Liver (tissue), 9 donors: ENCODE data around the gene CACNG6. TPM values are rescaled to one million over a fixed set of nuclear protein-coding genes. Genes with fewer than 3 reads are reported as not detected.

Source experiments
- DNase-seq: peaks from one replicate; pipeline ENCODE4 v3.0.0-alpha.2; 2017; ENCODE audit warnings: low spot score
- H3K27ac ChIP-seq, 2 donors: one replicate each; pipeline ENCODE4 v1.7.0; 2013; ENCODE audit warnings: inconsistent platforms in 2 of 2, low read length in 2 of 2, control low read depth in 1 of 2, low read depth in 1 of 2, mild to moderate bottlenecking in 1 of 2
- H3K27me3 ChIP-seq, 4 donors: one replicate each; pipeline versions ENCODE4 v1.6.1 to v1.7.0; 2013; ENCODE audit warnings: low read length in 3 of 4, inconsistent platforms in 1 of 4, mild to moderate bottlenecking in 1 of 4, moderate library complexity in 1 of 4; ENCODE audit not compliant: control insufficient read depth in 4 of 4, insufficient read depth in 4 of 4
- H3K36me3 ChIP-seq, 4 donors: one replicate each; pipeline versions ENCODE4 v1.6.1 to v1.7.0; 2013; ENCODE audit warnings: low read length in 3 of 4, mild to moderate bottlenecking in 3 of 4, low read depth in 1 of 4, moderate library complexity in 1 of 4; ENCODE audit not compliant: control insufficient read depth in 4 of 4, insufficient read depth in 3 of 4
- H3K4me1 ChIP-seq, 4 donors: one replicate each; pipeline versions ENCODE4 v1.6.1 to v1.7.0; 2013; ENCODE audit warnings: low read length in 3 of 4, mild to moderate bottlenecking in 3 of 4, moderate library complexity in 1 of 4; ENCODE audit not compliant: control insufficient read depth in 4 of 4, insufficient read depth in 4 of 4
- H3K4me3 ChIP-seq, 3 donors: one replicate each; pipeline versions ENCODE4 v1.6.1 to v1.7.0; 2013; ENCODE audit warnings: low read length in 3 of 3, control low read depth in 1 of 3, low read depth in 1 of 3, mild to moderate bottlenecking in 1 of 3
- H3K9ac ChIP-seq, 2 donors: one replicate each; pipeline ENCODE4 v1.7.0; 2013; ENCODE audit warnings: low read length in 2 of 2, mild to moderate bottlenecking in 2 of 2, moderate library complexity in 2 of 2, control low read depth in 1 of 2, low read depth in 1 of 2
- H3K9me3 ChIP-seq, 4 donors: one replicate each; pipeline versions ENCODE4 v1.6.1 to v1.7.0; 2013; ENCODE audit warnings: low read length in 3 of 4; ENCODE audit not compliant: control insufficient read depth in 4 of 4
- ATF3 ChIP-seq: IDR thresholded peaks from 2 replicates; pipeline ENCODE4 v1.6.1; 2016; ENCODE audit warnings: antibody characterized with exemption
- CTCF ChIP-seq: fragments of 150-350 bp; IDR thresholded peaks from 2 replicates; pipeline ENCODE4 v1.5.1; 2017; ENCODE audit warnings: improper control_type of control experiment, low read depth, low read length; ENCODE audit not compliant: missing input control
- EGR1 ChIP-seq, 2 donors: IDR thresholded peaks; 2 replicates each; pipeline ENCODE4 v1.6.1; 2016 to 2018; ENCODE audit warnings: antibody characterized with exemption in 2 of 2, low read depth in 2 of 2
- FOXA1 ChIP-seq: IDR thresholded peaks from 2 replicates; pipeline ENCODE4 v1.6.1; 2016; ENCODE audit warnings: antibody characterized with exemption
- FOXA2 ChIP-seq: IDR thresholded peaks from 2 replicates; pipeline ENCODE4 v1.6.1; 2016; ENCODE audit warnings: antibody characterized with exemption
- GABPA ChIP-seq, 2 donors: IDR thresholded peaks in 1 of 2; conservative IDR thresholded peaks in 1 of 2; 2 replicates each; pipeline ENCODE4 v1.6.1; 2016; ENCODE audit warnings: antibody characterized with exemption in 2 of 2, mild to moderate bottlenecking in 1 of 2, moderate library complexity in 1 of 2
- HNF4A ChIP-seq, 2 donors: conservative IDR thresholded peaks; 2 replicates each; pipeline ENCODE4 v1.6.1; 2016; ENCODE audit warnings: antibody characterized with exemption in 2 of 2, mild to moderate bottlenecking in 2 of 2
- HNF4G ChIP-seq: IDR thresholded peaks from 2 replicates; pipeline ENCODE4 v1.6.1; 2016; ENCODE audit warnings: antibody characterized with exemption
- JUND ChIP-seq, 2 donors: IDR thresholded peaks; 2 replicates each; pipeline ENCODE4 v1.6.1; 2016; ENCODE audit warnings: antibody characterized with exemption in 2 of 2
- MAX ChIP-seq: IDR thresholded peaks from 2 replicates; pipeline ENCODE4 v1.6.1; 2016; ENCODE audit warnings: antibody characterized with exemption
- NR2F2 ChIP-seq: IDR thresholded peaks from 2 replicates; pipeline ENCODE4 v1.6.1; 2016; ENCODE audit warnings: antibody characterized with exemption
- RAD21 ChIP-seq, 2 donors: IDR thresholded peaks; 2 replicates each; pipeline ENCODE4 v1.6.1; 2016; ENCODE audit warnings: antibody characterized with exemption in 2 of 2, mild to moderate bottlenecking in 2 of 2
- REST ChIP-seq: IDR thresholded peaks from 2 replicates; pipeline ENCODE4 v1.6.1; 2016; ENCODE audit warnings: antibody characterized with exemption, mild to moderate bottlenecking
- RXRA ChIP-seq, 2 donors: IDR thresholded peaks; 2 replicates each; pipeline ENCODE4 v1.6.1; 2017 to 2018; ENCODE audit warnings: antibody characterized with exemption in 2 of 2, mild to moderate bottlenecking in 1 of 2
- SP1 ChIP-seq: IDR thresholded peaks from 2 replicates; pipeline ENCODE4 v1.6.1; 2018; ENCODE audit warnings: antibody characterized with exemption, mild to moderate bottlenecking
- TAF1 ChIP-seq: conservative IDR thresholded peaks from 2 replicates; pipeline ENCODE4 v1.6.1; 2016; ENCODE audit warnings: antibody characterized with exemption, mild to moderate bottlenecking
- ZBTB33 ChIP-seq: IDR thresholded peaks from 2 replicates; pipeline ENCODE4 v1.6.1; 2016; ENCODE audit warnings: antibody characterized with exemption
- WGBS: extraction: QIAGEN DNeasy Blood & Tissue Kit; methylation state at CpG from one replicate; pipeline ENCODE4 v1.1.7; 2013; 5-methylcytosine and 5-hydroxymethylcytosine counted together
- polyA plus RNA-seq, 2 donors: library from polyadenylated mRNA; stranded (reverse) in 1 of 2; unstranded in 1 of 2; fragments of 200-250 nt in 1 of 2; fragments of >200 nt in 1 of 2; fragmentation: Nextera tagmentation in 1 of 2; extraction: Ambion mirVana in 1 of 2; gene quantifications; one replicate each; pipeline versions ENCODE4 v1.2.1 to v1.2.3, GENCODE V29; 2013 to 2015
- total RNA-seq, 2 donors: library from RNA; depleted of rRNA; stranded (reverse); fragments of >200 nt; gene quantifications; one replicate each; pipeline ENCODE4 v1.2.3, GENCODE V29; 2014
- donor health status: healthy.
- donor health status: healthy.
- donor health status: healthy.
- donor health status: healthy.
- donor health status: healthy.

CACNG6 gene
- total and polyA plus RNA-seq, 4 donors, result not detected

GRCh38 chr19:53958823-53959757 lies 32.3 kb upstream of the CACNG6 start:
- no peak for TF ChIP-seq HNF4G
- TF ChIP-seq HNF4A (conservative IDR thresholded peaks at IDR 0.05), result no peak
- no peak for TF ChIP-seq EGR1 (IDR thresholded peaks at IDR 0.05; ENCODE audit: low read depth in 2 of 2)
- no peak for TF ChIP-seq ZBTB33
- TF ChIP-seq RXRA (IDR thresholded peaks at IDR 0.05), result no peak
- TF ChIP-seq TAF1, result no peak
- no peak for TF ChIP-seq FOXA2
- no peak for TF ChIP-seq RAD21 (IDR thresholded peaks at IDR 0.05)
- TF ChIP-seq CTCF, result no peak
- TF ChIP-seq FOXA1, result no peak
- no peak for TF ChIP-seq REST
- TF ChIP-seq GABPA (IDR thresholded peaks at IDR 0.05 in 1 of 2, conservative IDR thresholded peaks at IDR 0.05 in 1 of 2), result no peak
- TF ChIP-seq SP1, result no peak
- TF ChIP-seq ATF3, result no peak
- no peak for TF ChIP-seq NR2F2
- no peak for TF ChIP-seq MAX
- TF ChIP-seq JUND (IDR thresholded peaks at IDR 0.05), result no peak
- Histone ChIP-seq H3K4me3 (no peak overlapping the region), H3K27me3 (peaks cover 6 to 16% (median 9%) of the 10 kb centered on the region in 4 donors), H3K9ac (no peak overlapping the region), H3K4me1 (no peaks in the 10 kb centered on the region), H3K9me3 (no peaks in the 10 kb centered on the region), H3K36me3 (no peaks in the 10 kb centered on the region), H3K27ac (no peak overlapping the region)
- DNase-seq, result no peak
- 3% methylated on average over 22 of the region's 22 CpGs for WGBS
